Ovary (tissue), 9 donors: ENCODE data around the gene ABCF2. TPM values are rescaled to one million over a fixed set of nuclear protein-coding genes. Genes with fewer than 3 reads are reported as not detected.

Experiments used
- DNase-seq, 5 donors: peaks; one replicate each; pipeline ENCODE4 v3.0.0-alpha.2; 2019 to 2020
- H3K27ac ChIP-seq, 2 donors: fragments of 200-600 bp; one replicate each; pipeline versions ENCODE4 v1.5.1 to v1.8.0; 2019 to 2022
- H3K27me3 ChIP-seq: fragments of 200-600 bp; one replicate; pipeline ENCODE4 v1.8.0; 2022
- H3K36me3 ChIP-seq: fragments of 200-600 bp; sonication (generic); one replicate; pipeline ENCODE4 v1.5.1; 2019
- H3K4me1 ChIP-seq: one replicate; pipeline ENCODE4 v1.8.1; 2013; ENCODE audit warnings: mild to moderate bottlenecking, moderate library complexity; ENCODE audit not compliant: insufficient read depth
- H3K4me3 ChIP-seq: fragments of 200-600 bp; sonication (generic); one replicate; pipeline ENCODE4 v1.5.1; 2017
- H3K9me3 ChIP-seq, 2 donors: fragments of 200-600 bp in 1 of 2; sonication (generic) in 1 of 2; one replicate each; pipeline versions ENCODE4 v1.5.1 to v1.8.1; 2013 to 2019; ENCODE audit warnings: mild to moderate bottlenecking in 1 of 2, moderate library complexity in 1 of 2
- CTCF ChIP-seq, 3 donors: fragments of 450-650 bp in 2 of 3; fragments of 200-600 bp in 1 of 3; IDR thresholded peaks; one replicate each; pipeline versions ENCODE4 v1.5.1 to v1.8.0; 2016 to 2022; ENCODE audit warnings: antibody characterized with exemption in 3 of 3, mild to moderate bottlenecking in 1 of 3
- EP300 ChIP-seq: sonication (generic); formaldehyde crosslinking; IDR thresholded peaks from one replicate; pipeline ENCODE4 v1.6.1; 2017; ENCODE audit warnings: antibody characterized with exemption
- POLR2A ChIP-seq: fragments of 450-650 bp; IDR thresholded peaks from one replicate; pipeline ENCODE4 v1.6.1; 2017; ENCODE audit warnings: antibody characterized with exemption, mild to moderate bottlenecking, moderate library complexity
- WGBS, 3 donors: extraction: QIAGEN DNeasy Blood & Tissue Kit in 1 of 3; methylation state at CpG; one replicate each; pipeline versions ENCODE4 v1.1.5 to v1.1.7; 2013 to 2017; 5-methylcytosine and 5-hydroxymethylcytosine counted together
- intact Hi-C, 4 donors: fragments of 100-400 bp; cut with DNase I; formaldehyde crosslinking; loops; one replicate each; pipeline versions ENCODE4 v1.11.0 to v1.15.1; 2022 to 2023
- polyA plus RNA-seq, 2 donors: library from polyadenylated mRNA; stranded (reverse); fragments of 200-250 nt in 1 of 2; fragments of 350-450 nt in 1 of 2; fragmentation: Illumina TruSeq in 1 of 2; extraction: RNeasy Lipid Tissue Mini Kit (QIAGEN cat#74804) in 1 of 2; gene quantifications; one replicate each; pipeline ENCODE4 v1.2.3, GENCODE V29; 2013 to 2014
- total RNA-seq, 7 donors: library from RNA; depleted of rRNA in 2 of 7; stranded (reverse); fragments of >200 nt in 2 of 7; fragmentation: NEBNext Ultra II Directional in 3 of 7; extraction: Animal tissue kit (Norgen Biotek cat#: 25700) in 3 of 7; gene quantifications; one replicate each; pipeline versions ENCODE4 v1.1.0 to v1.2.4, GENCODE V29; 2016 to 2023
- donor health status: DM: no; HTN: no; CAD: no; lungs with moderate emphysema.
- donor health status: DM: no; HTN: no; CAD: no.
- donor health status: Bipolar disorder and iron deficiency.
- donor health status: DM: yes; HTN: yes; CAD: no.
- donor health status: DM: no; HTN: no; CAD: no.
- donor health status: DM: yes; HTN: yes; CAD: no.

ABCF2 gene
- total and polyA plus RNA-seq, 9 donors, result 13.6 to 40.3 (median 27.6) TPM

GRCh38 chr7:151189038-151189437 is 38.0 kb downstream of the ABCF2 start:
- TF ChIP-seq EP300 (no peak), CTCF (IDR thresholded peaks at IDR 0.05) (no peak), POLR2A (no peak)
- no peak for DNase-seq
- no peak overlapping the region for H3K4me3 ChIP-seq
- H3K9me3 ChIP-seq, result no peaks in the 10 kb centered on the region
- no peaks in the 10 kb centered on the region for H3K4me1 ChIP-seq
- H3K36me3 ChIP-seq, result no peaks in the 10 kb centered on the region
- WGBS, 3 donors, result 66 to 76% (median 67%) methylated on average over 4 of the region's 4 CpGs
- no peak overlapping the region for H3K27ac ChIP-seq
- intact Hi-C loops, result no loop called here
- H3K27me3 ChIP-seq, result no peaks in the 10 kb centered on the region

DNA sequence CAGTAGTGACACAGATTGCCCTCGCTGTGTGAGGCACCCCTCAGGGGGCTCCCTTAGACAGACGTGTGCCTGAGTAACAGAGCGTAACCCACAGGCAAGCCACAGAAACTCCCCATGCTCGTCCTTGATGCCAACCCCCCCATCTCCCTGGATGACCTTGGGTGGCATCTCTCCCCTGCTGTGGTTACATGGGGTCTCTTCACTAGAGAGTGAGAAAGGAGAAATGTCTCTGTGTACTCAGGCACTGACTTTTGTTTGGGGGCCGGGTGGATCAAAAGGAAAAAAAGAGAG is 38.8 kb downstream of the ABCF2 start:
- no peaks in the 10 kb centered on the region for H3K9me3 ChIP-seq
- intact Hi-C loops, result no loop called here
- H3K4me1 ChIP-seq, result no peaks in the 10 kb centered on the region
- no peak for DNase-seq
- H3K27ac ChIP-seq, result no peak overlapping the region
- no peaks in the 10 kb centered on the region for H3K36me3 ChIP-seq
- no peaks in the 10 kb centered on the region for H3K27me3 ChIP-seq
- 47 to 64% (median 54%) methylated on average over 5 of the region's 5 CpGs for WGBS, 3 donors
- TF ChIP-seq CTCF (IDR thresholded peaks at IDR 0.05), result no peak
- TF ChIP-seq EP300, result no peak
- no peak for TF ChIP-seq POLR2A
- no peak overlapping the region for H3K4me3 ChIP-seq

DNA sequence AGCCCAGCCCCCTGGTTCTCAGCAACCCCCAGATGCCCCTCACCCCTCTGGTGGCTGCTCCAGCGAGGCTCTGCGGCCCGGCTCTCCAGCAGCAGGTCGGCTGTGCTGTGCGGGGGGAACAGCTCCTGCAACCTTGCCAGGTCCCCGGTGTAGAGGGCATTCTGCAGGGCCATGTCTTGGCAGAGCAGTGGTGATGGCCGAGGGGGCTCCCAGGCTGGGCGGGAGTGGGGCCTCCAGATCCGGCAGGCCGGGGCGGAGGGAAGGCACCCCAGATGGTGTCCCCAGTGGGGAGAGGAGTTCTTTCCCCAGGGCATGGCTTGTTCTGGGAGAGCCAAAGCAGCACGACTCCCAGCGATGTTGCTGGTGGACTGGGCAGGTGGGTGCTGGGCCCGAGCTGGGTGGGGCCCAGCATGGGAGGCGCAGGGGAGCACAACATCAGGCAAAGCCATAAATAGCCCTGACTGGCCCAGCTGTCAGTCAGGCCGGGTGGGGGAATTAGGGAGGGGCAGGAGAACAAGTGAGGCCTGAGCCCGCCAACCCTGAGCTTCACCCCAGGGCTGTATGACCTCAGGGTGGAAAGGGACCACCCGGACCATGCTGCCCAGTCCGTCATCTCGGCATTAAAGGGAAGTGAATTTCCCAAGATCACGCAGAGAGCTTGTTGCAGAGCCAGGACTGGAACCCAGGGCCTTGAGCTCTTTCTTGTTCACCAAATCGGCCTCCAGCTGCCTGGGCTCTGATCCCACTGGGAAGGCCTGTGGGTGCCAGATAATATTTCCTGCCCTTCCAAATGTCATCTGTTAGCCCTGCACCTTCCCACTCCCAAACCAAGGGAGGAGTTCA is 39.4 kb downstream of the ABCF2 start:
- TF ChIP-seq POLR2A (no peak), CTCF (IDR thresholded peaks at IDR 0.05) (no peak), EP300 (no peak)
- Histone ChIP-seq H3K27ac (no peak overlapping the region), H3K4me3 (no peak overlapping the region), H3K36me3 (no peaks in the 10 kb centered on the region), H3K27me3 (no peaks in the 10 kb centered on the region), H3K9me3 (no peaks in the 10 kb centered on the region), H3K4me1 (no peaks in the 10 kb centered on the region)
- no peak for DNase-seq
- intact Hi-C loops, result no loop called here
- 69 to 73% (median 70%) methylated on average over 22 of the region's 22 CpGs for WGBS, 3 donors

DNA sequence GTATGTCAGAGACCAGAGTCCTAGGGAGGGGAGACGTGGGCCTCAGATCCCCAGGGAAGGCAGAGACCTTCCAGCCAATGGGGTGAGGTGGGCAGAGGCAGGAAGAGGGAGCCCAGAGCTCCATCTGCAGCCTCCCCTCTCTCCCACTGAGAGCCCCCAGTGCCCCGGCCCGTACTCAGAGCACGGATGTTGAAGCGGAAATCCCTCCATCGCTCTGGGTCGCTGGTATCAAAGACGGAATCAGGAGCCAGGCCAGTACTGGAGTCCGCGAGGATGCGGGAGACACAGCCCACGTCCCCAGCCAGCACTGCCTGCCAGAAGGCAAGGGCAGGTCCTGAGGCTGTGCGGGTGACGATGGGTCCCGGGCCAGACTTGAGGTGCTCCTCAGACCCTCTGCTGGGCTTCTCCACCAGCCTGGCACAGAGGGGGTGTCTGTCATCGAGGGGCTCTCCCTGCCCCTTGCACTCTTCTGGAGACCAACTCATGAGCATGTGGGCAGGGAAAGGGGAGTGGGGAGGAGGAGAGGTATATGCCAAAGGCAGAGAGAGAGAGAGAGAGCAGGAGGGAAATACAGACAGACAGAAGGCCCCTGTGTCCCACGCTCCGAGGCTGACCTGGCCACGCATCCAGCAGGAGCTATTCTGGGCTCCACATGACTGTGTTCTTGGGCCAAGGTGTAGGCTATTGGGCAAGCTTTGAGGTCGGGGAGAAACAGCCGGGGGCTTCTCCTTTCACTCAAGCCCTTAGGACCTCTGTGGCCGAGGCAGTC is 40.2 kb downstream of the ABCF2 start, which contains the start of gene ASB10:
Gene ASB10, minus strand, starts transcription at position 611 of the 769 bp plus-strand sequence. Its CDS starts 120 bp downstream, at position 491.
- no peak for DNase-seq
- intact Hi-C loops, result no loop called here
- H3K27me3 ChIP-seq, result no peaks in the 10 kb centered on the region
- H3K27ac ChIP-seq, result no peak within 1 kb of the TSS
- 65 to 70% (median 69%) methylated on average over 22 of the region's 22 CpGs for WGBS, 3 donors
- no peak for TF ChIP-seq POLR2A
- no peak for TF ChIP-seq CTCF (IDR thresholded peaks at IDR 0.05)
- no peak for TF ChIP-seq EP300
- H3K9me3 ChIP-seq, result no peaks in the 10 kb centered on the region
- no peak within 1 kb of the TSS for H3K4me3 ChIP-seq
- H3K36me3 ChIP-seq, result no peaks in the 10 kb centered on the region
- no peaks in the 10 kb centered on the region for H3K4me1 ChIP-seq
